GM18520 (cell line): Measurements from ENCODE around the gene UCP3.

Experiments
- ATAC-seq: cut with Tn5 transposase; IDR thresholded peaks from one replicate; pipeline ENCODE4 v1.9.1; 2021; ENCODE audit not compliant: unreplicated experiment

Gene UCP3

GRCh38 chr11:74008373-74009229 is at the start of gene UCP3:
Gene UCP3, minus strand, starts transcription at chr11:74009085. Its CDS starts 2,043 bp downstream, at chr11:74007042.
- ATAC-seq: no peak

- ATAC-seq: no peak
Measured at GRCh38 chr11:74057249-74058151, 48.6 kb upstream of the UCP3 start.

DNA sequence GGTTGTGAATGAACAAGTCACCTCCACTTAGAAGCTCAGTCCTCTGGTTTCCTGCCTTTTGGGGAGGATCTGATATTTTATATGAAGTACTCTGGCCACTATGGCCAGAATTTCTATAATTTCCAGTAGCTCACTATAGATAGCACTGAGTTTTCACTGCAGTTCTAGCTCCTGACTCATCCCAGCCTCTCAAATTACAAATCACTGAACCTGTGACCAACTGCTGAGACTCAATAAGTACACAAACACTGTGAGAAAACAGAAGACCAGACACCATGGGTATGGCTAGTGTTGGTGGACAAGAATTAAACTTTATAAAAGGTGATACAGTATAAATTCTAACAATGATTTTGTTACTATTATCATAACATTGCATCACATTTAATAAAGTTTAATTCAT is 47.1 kb upstream of the UCP3 start:
- ATAC-seq: no peak

GRCh38 chr11:74050465-74050864 is 41.6 kb upstream of the UCP3 start:
- ATAC-seq: no peak

- no peak for ATAC-seq
Measured at GRCh38 chr11:74048993-74049392, 40.1 kb upstream of the UCP3 start.

GRCh38 chr11:74044538-74044937 is 35.7 kb upstream of the UCP3 start:
- no peak for ATAC-seq

DNA sequence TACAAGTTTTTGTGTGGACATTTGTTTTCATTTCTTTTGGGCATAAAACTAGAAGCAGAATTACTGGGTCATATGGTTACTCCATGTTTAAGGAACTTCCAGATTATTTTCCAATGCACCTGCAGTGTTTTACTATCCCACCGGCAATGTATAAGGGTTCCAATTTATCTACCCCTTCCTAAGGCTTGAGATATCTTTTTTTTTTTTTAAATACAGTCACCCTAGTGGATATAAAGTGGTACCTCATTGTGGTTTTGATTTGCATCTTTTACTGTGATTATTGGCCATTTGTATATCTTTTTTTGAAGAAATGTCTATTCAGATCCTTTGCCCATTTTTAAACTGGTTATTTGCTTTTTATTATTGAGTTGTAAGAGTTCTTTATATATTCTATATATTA is 34.6 kb upstream of the UCP3 start:
- ATAC-seq: no peak

DNA sequence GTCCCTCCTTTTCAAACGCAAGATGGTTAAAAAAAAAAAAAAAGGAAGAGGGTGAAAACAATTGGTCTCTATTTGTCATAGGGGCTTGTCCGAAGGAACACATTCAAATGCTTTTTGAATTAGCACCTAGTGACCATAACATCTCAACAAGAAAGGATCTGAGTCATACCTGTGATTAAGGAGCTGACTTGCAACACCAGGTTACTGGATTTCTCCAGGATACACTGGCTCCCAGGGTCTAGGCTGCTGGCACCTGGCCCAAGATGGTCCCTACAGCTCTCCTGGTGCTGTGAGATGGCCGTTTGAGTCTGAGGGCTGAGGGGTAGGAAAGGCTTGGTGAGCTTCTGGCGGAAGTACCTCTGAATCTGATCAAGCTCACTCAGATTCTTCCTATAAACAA is 28.4 kb upstream of the UCP3 start:
- no peak for ATAC-seq

DNA sequence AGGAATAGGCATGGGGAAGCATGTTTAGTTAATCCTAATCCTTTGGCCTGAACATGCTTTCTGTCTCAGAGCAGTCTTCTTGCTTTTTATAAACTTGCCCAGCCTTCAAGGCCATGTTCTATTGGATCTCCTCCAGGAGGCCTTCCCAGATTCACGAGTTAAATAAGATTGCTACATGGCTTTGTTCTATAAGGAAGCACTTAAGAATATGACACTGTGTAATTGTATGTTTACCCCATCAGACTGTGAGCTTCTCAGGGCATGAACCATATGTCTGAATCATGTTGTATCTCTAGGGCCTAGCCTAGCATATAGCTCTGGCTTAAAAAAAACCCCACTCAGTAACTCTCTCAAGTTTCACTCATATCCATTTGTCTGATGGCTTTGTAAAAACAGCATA is 26.4 kb upstream of the UCP3 start:
- no peak for ATAC-seq

- no peak for ATAC-seq
Measured at GRCh38 chr11:74033046-74033445, 24.2 kb upstream of the UCP3 start.

DNA sequence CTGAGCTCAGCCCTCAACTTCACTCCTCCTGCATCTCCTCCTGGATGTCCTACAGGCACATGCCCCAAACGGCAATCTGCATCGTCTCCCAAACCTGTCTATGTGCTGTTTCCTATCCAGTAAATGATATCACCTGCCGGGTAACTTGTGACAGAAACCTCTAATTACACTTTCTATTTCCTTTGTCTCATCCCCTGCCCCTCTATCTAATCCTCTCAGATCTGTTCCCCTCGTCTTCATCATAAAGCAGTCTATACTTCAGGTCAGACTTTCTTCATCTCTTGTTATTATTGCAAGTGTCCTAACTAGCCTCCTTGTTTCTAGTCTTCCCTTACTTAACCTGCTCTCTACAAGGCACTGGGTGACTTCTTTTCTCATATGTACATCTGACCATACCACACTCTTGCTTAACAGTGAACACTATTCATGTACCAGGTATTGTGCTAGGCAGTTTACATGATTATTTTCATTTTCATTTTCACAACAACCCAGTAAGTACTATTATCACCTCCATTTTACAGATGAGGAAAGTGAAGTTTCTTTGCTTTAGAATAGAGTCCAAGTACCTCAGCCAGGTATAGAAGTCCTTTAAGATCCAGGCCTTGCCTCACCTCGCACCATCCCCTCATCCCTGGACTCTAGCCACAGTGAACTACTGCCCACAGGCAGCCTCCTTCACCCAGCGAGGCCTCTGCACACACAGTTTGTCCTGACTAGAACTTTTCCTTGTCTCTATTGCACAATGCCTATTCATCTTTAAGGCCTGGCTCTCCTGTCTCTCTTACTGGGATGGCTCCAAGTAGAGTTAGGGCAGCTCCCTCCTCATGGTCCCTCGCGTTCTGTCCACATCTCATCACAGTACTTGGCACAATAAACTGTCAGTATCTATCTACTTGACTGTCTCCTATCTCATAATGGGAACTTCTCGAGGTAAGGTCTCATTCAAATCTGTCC is 22.1 kb upstream of the UCP3 start:
- ATAC-seq: no peak

DNA sequence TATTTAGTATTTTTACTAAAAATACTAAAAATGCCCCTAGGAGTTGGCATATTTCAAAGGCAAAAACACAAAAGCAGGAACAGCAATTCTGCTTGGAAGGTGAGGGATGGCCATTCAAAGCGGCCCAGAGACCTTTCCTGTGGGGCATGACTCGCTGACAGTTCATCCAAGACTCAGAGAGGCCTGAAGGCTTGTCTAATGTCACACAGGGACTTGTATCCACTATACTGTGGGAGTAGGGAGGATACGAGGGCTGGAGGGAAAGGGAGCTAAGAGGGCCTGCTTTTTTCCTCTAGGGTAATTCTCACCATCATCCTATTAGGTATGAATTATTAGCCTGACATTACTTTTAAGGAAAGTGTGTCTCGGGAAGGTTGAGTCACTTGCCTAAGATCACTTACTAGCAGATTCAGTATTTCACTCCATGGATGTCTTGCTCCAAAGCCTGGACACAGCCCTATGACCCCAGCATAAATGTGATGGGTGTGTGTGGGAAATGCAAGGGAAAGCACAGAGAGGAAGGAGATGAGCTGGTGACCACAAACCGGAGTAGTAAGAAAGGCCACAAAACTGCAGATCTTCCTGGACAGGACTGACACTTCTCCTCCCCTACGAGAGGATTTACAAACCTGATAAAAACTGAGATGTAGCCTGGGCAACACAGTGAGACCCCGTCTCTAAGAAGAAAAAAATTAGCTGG is 16.7 kb upstream of the UCP3 start:
- no peak for ATAC-seq

DNA sequence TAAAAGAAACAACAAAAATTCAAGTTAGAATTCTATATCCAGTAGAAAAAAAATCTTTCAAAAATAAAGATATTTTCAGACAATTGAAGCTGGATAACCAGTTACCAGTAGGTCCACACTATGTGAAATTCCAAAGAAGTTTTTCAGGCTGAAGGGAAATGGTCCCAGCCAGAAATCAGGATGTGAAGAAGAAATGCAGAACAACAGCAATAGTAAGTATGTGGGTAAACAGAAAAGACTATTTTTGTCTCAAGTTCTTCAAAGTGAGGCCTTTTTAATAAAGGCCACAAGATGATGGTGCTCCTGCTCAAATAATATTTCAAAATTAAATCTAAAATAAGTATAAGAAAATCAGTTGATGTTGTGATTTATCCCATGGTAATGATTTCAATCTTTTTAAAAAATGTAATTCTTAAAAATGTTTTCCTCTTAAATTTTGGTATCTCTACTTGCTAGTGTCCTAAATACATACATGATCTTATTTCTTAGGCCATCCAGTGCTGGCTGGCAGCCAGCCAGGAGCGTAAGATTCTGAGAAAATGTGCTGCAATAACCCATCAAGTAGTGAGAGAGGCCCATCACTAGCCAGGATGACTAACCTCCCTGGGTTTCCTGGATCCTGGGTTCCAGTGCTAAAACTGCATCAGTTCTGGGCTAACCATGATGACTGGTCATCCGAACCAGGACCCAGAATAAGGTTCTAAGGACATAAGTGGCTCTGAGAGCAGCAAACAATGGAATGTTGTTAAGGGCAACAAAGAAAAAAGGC is 15.6 kb upstream of the UCP3 start:
- no peak for ATAC-seq

DNA sequence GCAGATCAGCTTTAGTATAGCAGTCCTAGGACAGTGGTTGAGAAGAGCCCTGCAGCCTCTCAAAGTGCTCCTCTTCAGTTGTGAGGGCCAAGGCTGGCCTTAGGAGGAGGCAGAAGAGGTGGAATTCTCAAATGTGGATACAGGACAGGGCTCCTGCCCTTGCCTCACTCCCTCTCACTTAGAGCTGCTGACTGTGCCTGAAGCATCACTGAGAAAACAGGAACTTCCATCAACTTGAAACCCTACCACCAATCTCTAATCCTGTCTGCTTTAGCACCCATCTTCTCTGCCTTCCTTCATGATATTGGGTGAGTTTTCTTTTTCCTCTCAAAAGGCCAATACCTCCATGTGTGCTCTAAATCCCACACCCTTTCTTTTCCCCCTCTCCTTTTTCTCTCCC is 14.4 kb upstream of the UCP3 start:
- ATAC-seq: no peak

DNA sequence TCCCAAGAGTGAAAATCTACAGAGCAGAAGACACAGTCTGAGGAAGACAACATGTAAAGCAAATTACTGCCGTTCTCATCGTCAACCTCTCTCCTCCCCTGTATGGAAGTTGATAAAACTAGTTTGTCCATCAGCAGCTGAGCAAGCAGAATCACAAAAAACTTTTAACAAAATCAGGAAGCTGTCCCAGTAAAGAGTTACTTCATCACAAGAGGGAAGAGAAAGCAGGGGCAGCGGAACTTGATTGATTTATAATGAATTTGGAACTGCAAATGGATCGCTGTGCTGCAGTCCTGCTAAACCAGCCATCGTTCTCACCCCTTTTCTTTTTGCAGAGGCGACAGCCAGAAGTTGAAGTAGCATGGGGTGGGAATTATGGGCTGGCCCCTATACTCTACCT is 13.7 kb upstream of the UCP3 start:
- no peak for ATAC-seq

- no peak for ATAC-seq
Measured at GRCh38 chr11:74021998-74022397, 13.1 kb upstream of the UCP3 start.

- ATAC-seq: peak; percentile 63
Measured at GRCh38 chr11:74020539-74020938, 11.7 kb upstream of the UCP3 start.

DNA sequence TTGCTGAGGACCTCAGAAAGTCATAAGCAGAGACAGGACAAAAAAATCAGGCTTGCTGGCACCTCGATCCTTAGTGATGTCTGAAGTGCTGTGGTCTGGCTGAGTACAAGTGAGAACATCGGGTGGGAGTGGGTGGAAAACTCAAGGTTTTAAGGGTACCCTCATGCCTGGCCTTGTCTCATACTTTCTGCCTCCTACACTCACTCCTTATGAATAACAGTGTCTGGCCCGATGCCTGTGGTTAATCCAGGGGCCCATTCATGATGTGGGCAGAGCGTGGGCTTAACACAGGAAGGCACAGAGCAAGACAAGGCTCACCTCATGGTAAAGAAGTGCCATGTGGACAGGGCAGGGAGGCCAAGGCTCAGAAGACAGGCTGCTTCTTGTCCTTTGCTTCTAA is 11.0 kb upstream of the UCP3 start:
- ATAC-seq: no peak

DNA sequence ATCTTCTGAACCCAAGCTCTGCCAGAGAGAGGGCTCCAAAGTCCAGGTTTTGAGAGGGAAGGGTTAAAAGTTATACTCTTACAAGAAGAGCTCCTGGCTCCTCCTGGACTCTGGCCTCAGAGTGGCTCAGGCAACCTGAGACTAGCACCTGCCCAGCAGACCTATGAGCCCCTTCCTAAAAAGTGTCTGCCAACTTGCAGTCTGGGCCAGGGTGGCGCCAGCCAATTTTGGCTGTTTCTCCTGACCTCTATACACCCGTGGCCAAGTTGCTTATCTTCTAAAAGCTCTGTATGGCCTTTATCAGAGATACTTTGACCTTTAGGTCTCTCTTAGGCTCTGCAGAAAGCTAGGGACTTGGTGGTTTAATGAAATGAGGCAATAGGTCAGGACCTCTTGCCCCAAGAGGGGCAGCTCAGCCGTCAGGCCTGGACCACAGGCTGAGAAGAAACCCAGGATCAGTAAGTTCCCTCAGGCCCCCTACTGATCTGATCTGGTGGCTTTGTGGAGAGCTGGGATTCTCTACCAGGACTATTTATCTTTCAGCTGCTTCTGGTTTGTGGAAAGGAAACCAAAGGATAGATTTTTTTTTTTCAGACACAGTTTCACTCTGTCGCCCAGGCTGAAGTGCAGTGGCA is 10.3 kb upstream of the UCP3 start:
- ATAC-seq: no peak
